ENCODE results near the gene STARD10. TPM values are rescaled to one million over a fixed set of nuclear protein-coding genes. Genes with fewer than 3 reads are reported as not detected.

The STARD10 gene
- total RNA-seq, 1 donor from 2014 or later: 38.4 TPM

DNA sequence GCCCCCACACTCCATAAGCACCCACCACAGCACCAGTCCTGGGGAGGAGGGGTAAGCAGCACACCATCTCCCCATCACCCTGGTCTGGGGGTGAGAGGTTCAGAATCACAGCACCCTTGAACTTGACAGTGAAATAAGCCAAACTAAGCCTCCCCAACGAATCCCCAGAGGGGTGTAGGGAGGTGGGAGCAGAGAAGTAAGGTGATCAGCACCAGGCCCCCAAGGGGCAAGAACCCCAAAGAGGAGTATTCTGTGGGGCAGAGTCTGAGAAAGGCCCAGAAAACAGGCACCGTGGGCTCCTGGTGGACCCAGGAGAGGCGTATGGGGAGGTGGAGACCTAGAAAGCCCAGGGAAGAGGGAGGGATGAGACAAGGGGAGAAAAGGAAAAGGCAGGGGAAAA lies 72.6 kb downstream of the STARD10 start:
- Mint-ChIP-seq H3K9me3 (ENCODE audit: unreplicated experiment) (no peaks in the 10 kb centered on the region), H3K36me3 (ENCODE audit: low read depth, unreplicated experiment) (peaks cover 7% of the 10 kb centered on the region), H3K4me1 (ENCODE audit: low read depth, unreplicated experiment) (peaks cover 35% of the 10 kb centered on the region), H3K4me3 (ENCODE audit: unreplicated experiment) (peak overlapping the region; percentile 67), H3K27me3 (ENCODE audit: low read depth, unreplicated experiment) (no peaks in the 10 kb centered on the region), H3K27ac (ENCODE audit: unreplicated experiment) (peak overlapping the region; percentile 35)
- H3K4me1 ChIP-seq (ENCODE audit: insufficient read depth, low read length): peaks cover 31% of the 10 kb centered on the region
- H3K27ac ChIP-seq (ENCODE audit: low read depth, low read length): peak overlapping the region; percentile 68
- no peaks in the 10 kb centered on the region for H3K27me3 ChIP-seq (ENCODE audit: insufficient read depth, low read length)
- H3K36me3 ChIP-seq (ENCODE audit: insufficient read depth, low read length): peaks cover 2% of the 10 kb centered on the region
- no peak overlapping the region for H2AFZ ChIP-seq (ENCODE audit: low read depth, low read length)
- peaks cover 57% of the 10 kb centered on the region for H4K20me1 ChIP-seq (ENCODE audit: insufficient read depth, low read length)
- H3K4me3 ChIP-seq (ENCODE audit: insufficient read depth, low read depth, low read length): peak overlapping the region; percentile 58
- FAIRE-seq: no peak
- H3K9ac ChIP-seq (ENCODE audit: low read length): peak overlapping the region; percentile 82
- peak overlapping the region; percentile 92 for H3K4me2 ChIP-seq (ENCODE audit: low read length)
- no peak for DNase-seq (ENCODE audit: low read depth)
- H3K79me2 ChIP-seq (ENCODE audit: insufficient read depth, low read length): peaks cover 75% of the 10 kb centered on the region
- TF ChIP-seq, protein P1, sequence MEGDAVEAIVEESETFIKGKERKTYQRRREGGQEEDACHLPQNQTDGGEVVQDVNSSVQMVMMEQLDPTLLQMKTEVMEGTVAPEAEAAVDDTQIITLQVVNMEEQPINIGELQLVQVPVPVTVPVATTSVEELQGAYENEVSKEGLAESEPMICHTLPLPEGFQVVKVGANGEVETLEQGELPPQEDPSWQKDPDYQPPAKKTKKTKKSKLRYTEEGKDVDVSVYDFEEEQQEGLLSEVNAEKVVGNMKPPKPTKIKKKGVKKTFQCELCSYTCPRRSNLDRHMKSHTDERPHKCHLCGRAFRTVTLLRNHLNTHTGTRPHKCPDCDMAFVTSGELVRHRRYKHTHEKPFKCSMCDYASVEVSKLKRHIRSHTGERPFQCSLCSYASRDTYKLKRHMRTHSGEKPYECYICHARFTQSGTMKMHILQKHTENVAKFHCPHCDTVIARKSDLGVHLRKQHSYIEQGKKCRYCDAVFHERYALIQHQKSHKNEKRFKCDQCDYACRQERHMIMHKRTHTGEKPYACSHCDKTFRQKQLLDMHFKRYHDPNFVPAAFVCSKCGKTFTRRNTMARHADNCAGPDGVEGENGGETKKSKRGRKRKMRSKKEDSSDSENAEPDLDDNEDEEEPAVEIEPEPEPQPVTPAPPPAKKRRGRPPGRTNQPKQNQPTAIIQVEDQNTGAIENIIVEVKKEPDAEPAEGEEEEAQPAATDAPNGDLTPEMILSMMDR (IDR thresholded peaks at IDR 0.05; ENCODE audit: insufficient read depth, low read depth, low read length): no peak
- TF ChIP-seq EZH2 (IDR thresholded peaks at IDR 0.05; ENCODE audit: insufficient read depth, low read length): no peak
- no peaks in the 10 kb centered on the region for H3K9me3 ChIP-seq (ENCODE audit: insufficient read depth, low read depth, low read length)

DNA sequence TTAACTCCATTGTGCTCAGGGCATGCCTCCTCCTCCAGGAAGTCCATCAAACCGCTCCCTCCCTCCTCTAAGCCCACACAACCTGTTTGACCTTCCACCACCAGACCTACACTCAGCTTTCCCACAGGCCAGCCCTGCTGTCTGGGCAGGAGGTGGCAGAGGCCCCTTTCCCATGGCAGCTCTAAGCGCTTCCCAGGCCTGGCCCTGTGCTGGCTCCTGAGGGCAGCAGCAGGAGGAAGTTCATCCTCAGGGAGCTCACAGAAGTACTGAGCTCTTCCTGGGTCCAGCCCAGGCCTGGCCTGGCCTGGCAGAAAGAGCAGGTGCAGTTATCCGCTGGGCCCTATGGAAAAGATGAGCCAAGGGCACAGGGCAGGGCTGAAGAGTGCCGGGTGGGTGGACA lies 73.1 kb downstream of the STARD10 start:
- Mint-ChIP-seq H3K27me3 (ENCODE audit: low read depth, unreplicated experiment) (no peaks in the 10 kb centered on the region), H3K4me1 (ENCODE audit: low read depth, unreplicated experiment) (peaks cover 36% of the 10 kb centered on the region), H3K36me3 (ENCODE audit: low read depth, unreplicated experiment) (peaks cover 5% of the 10 kb centered on the region), H3K9me3 (ENCODE audit: unreplicated experiment) (no peaks in the 10 kb centered on the region), H3K27ac (ENCODE audit: unreplicated experiment) (no peak overlapping the region), H3K4me3 (ENCODE audit: unreplicated experiment) (no peak overlapping the region)
- H3K9ac ChIP-seq (ENCODE audit: low read length): peak overlapping the region; percentile 82
- no peak for FAIRE-seq
- H2AFZ ChIP-seq (ENCODE audit: low read depth, low read length): no peak overlapping the region
- H3K27me3 ChIP-seq (ENCODE audit: insufficient read depth, low read length): no peaks in the 10 kb centered on the region
- H4K20me1 ChIP-seq (ENCODE audit: insufficient read depth, low read length): peaks cover 59% of the 10 kb centered on the region
- H3K9me3 ChIP-seq (ENCODE audit: insufficient read depth, low read depth, low read length): no peaks in the 10 kb centered on the region
- H3K4me1 ChIP-seq (ENCODE audit: insufficient read depth, low read length): peaks cover 33% of the 10 kb centered on the region
- peaks cover 75% of the 10 kb centered on the region for H3K79me2 ChIP-seq (ENCODE audit: insufficient read depth, low read length)
- TF ChIP-seq, protein P1 (IDR thresholded peaks at IDR 0.05; ENCODE audit: insufficient read depth, low read depth, low read length): no peak
- TF ChIP-seq EZH2 (IDR thresholded peaks at IDR 0.05; ENCODE audit: insufficient read depth, low read length): no peak
- peak overlapping the region; percentile 92 for H3K4me2 ChIP-seq (ENCODE audit: low read length)
- peaks cover 2% of the 10 kb centered on the region for H3K36me3 ChIP-seq (ENCODE audit: insufficient read depth, low read length)
- no peak for DNase-seq (ENCODE audit: low read depth)
- H3K27ac ChIP-seq (ENCODE audit: low read depth, low read length): no peak overlapping the region
- H3K4me3 ChIP-seq (ENCODE audit: insufficient read depth, low read depth, low read length): peak overlapping the region; percentile 58

DNA sequence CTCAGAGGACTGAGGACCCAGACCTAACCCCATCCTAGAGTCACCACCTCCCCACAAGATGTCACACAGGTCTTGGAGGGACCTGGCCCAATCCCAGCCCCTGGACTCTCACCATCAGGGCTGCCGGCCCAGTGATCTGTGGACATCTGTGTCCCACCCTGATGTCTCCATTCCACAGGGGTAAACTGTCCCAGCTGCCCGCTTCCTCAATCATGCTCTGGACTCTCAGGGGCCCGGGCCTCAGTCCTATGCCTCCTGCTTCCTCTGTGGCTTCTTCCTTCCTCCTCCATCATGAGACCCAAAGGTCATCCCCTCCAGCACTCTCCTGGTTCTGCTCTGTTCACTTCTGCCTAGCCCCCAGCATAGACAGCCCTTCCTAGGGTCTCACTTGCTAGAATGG lies 73.8 kb downstream of the STARD10 start:
- peaks cover 33% of the 10 kb centered on the region for H3K4me1 ChIP-seq (ENCODE audit: insufficient read depth, low read length)
- peak overlapping the region; percentile 7 for H3K9ac ChIP-seq (ENCODE audit: low read length)
- Mint-ChIP-seq H3K4me1 (ENCODE audit: low read depth, unreplicated experiment) (peaks cover 34% of the 10 kb centered on the region), H3K9me3 (ENCODE audit: unreplicated experiment) (no peaks in the 10 kb centered on the region), H3K27me3 (ENCODE audit: low read depth, unreplicated experiment) (no peaks in the 10 kb centered on the region), H3K27ac (ENCODE audit: unreplicated experiment) (no peak overlapping the region), H3K4me3 (ENCODE audit: unreplicated experiment) (peak overlapping the region; percentile 23), H3K36me3 (ENCODE audit: low read depth, unreplicated experiment) (peaks cover 7% of the 10 kb centered on the region)
- H3K79me2 ChIP-seq (ENCODE audit: insufficient read depth, low read length): peaks cover 77% of the 10 kb centered on the region
- H3K27me3 ChIP-seq (ENCODE audit: insufficient read depth, low read length): no peaks in the 10 kb centered on the region
- TF ChIP-seq, protein P1 (IDR thresholded peaks at IDR 0.05; ENCODE audit: insufficient read depth, low read depth, low read length): no peak
- TF ChIP-seq EZH2 (IDR thresholded peaks at IDR 0.05; ENCODE audit: insufficient read depth, low read length): no peak
- H3K36me3 ChIP-seq (ENCODE audit: insufficient read depth, low read length): peaks cover 2% of the 10 kb centered on the region
- no peak overlapping the region for H3K27ac ChIP-seq (ENCODE audit: low read depth, low read length)
- peak overlapping the region; percentile 92 for H3K4me2 ChIP-seq (ENCODE audit: low read length)
- H3K9me3 ChIP-seq (ENCODE audit: insufficient read depth, low read depth, low read length): no peaks in the 10 kb centered on the region
- H2AFZ ChIP-seq (ENCODE audit: low read depth, low read length): no peak overlapping the region
- peaks cover 62% of the 10 kb centered on the region for H4K20me1 ChIP-seq (ENCODE audit: insufficient read depth, low read length)
- FAIRE-seq (no peak), DNase-seq (ENCODE audit: low read depth) (no peak)
- no peak overlapping the region for H3K4me3 ChIP-seq (ENCODE audit: insufficient read depth, low read depth, low read length)

Measured in astrocyte (in vitro differentiated cells and primary cell).